ENCODE measurements around the gene TMEM119. TPM values are rescaled to one million over a fixed set of nuclear protein-coding genes. Genes with fewer than 3 reads are reported as not detected.
"Not testable (repeated sequence)": the region's sequence is repeated elsewhere in the genome, so short reads cannot be mapped to it uniquely, and the experiment has no call there.

The TMEM119 gene
- polyA plus RNA-seq, 5 donors: 33.1 to 55.5 (median 41.7) TPM

DNA sequence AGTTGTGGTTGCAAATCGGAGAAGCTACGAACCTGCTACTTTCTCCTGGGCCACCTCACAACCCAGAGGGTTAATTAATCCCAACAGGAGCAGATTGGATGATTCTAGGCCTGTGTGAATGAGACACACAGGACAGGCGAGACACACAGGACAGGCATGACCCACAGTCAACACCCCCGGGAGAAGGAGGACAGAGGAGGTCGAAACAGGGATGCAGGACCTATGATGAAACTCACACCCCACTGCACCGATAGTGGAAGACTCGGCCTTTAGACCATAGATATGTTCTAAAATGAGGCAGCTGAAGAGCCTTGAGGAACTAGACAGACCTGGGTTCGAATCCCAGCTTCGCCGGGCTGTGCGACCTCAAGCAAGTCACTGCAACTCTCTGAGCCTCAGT is 11.6 kb downstream of the TMEM119 start:
- no peak for DNase-seq

DNA sequence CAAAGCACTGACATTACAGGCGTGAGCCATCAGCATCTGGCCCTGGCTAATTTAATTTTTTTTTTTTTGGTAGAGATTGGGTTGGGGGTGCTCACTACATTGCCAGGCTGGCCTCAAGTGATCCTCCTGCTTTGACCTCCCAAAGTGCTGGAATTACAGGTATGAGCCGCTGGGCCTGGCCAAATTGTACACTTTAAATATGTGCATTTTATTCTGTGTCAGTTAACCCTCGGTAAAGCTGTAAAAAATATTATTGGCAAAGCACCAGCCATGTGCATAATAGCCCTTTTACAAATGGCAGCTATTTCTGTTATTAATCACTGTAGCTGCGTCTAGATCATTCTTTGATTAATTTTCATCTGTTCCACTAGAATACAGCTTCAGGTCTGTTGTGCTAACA is 12.0 kb downstream of the TMEM119 start:
- DNase-seq: no peak

DNA sequence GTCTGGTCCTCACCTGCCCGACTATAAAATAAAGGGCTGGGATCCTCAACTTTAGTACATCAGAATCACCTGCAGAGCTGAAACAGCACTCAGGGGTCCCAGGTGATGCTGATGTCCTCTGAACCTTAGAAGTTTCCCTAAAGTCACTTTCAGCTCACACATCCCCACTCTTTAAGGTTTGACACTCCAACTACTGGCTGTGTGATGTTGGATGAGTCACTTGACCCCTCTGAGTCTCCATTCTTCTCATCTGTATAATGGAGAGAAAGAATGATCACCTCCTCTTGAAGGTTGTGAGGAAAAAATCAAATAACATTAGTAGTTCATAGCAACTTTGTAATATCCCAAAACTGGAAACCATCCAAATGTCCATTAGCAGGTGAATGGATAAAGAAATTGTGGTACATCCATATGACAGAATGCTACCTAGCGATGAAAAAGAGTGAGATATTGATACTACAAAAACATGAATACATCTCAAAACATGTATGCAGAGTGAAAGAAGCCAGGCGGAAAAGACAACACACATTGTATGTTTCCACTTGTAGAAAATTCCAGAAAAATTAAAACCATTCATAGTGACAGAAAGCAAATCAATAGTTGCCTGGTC is 13.3 kb downstream of the TMEM119 start:
- no peak for DNase-seq

DNA sequence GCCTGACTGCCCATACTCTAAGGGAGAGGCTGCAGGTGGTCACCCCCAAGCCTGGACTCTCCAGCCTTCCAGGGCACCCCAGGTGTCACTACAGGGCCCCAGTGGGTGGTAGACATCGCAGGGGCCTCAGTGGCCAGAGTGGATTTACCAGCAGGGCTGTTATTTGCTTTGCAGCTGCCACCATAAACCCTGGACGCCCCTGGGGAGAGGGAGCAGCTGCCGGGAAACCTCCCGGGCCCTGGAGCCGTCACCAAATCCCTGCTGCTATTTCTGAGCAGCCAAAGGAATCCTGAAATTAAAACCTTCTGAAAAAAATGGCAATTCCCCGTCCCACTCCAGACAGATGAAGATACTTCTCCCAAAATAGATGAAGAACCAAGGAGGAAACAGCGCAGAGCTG is 13.9 kb downstream of the TMEM119 start:
- no peak for DNase-seq

DNA sequence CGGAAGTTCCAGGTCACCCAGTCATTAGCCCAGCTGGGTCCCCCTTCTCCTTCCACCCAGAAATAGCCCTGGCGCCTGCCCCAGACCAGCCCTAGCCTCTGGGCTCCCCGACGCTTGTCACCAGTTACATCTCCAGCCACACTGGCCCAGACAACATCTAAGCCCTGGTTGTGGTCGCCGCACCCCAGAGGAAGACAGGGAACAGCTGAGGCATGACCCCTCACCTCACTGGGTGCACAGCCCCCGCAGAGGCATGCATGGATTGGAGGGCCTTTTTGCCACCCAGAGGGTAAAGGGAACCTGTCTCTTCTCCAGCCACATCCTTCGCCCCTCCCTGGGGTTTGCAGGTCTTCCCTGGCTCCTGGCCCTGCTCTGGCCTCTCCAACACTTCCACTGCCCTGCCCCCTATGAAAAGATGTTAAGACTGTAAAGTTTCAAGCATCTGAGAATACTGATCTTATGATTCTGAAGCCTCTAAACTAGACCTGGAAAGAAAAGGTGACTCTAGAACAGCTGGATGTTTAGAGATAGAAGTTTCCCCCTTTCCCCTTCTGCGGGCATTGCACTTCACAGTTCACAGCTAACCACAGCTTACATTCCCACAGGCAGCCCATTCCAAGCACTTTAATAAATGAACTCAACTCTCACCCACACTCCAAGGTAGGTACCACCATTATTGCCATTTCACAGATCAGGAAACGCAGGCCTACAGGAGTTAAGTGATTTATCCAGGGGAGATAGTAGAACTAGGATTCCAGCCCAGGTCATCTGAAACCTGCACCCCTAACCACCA is 14.7 kb downstream of the TMEM119 start:
- DNase-seq: no peak

DNA sequence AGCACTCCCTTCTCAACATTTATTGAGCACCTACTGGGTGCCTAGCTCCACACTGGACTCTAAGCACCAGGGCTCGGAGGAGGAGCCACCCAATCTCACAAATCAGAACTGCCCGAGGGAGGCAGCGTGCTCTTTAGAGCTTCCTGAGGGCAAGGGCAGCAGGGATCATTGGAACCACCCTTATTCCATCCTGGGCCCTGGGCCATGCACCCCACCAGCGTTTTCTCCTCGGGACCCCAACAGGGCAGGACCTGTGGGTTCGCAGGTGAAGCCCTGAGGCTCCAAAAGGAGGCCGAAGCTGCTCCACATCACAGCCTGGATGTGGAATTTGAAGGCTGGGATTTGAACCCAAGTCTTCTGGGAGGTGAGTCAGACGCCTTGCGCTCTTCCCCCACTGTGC is 15.4 kb downstream of the TMEM119 start:
- DNase-seq: no peak

DNA sequence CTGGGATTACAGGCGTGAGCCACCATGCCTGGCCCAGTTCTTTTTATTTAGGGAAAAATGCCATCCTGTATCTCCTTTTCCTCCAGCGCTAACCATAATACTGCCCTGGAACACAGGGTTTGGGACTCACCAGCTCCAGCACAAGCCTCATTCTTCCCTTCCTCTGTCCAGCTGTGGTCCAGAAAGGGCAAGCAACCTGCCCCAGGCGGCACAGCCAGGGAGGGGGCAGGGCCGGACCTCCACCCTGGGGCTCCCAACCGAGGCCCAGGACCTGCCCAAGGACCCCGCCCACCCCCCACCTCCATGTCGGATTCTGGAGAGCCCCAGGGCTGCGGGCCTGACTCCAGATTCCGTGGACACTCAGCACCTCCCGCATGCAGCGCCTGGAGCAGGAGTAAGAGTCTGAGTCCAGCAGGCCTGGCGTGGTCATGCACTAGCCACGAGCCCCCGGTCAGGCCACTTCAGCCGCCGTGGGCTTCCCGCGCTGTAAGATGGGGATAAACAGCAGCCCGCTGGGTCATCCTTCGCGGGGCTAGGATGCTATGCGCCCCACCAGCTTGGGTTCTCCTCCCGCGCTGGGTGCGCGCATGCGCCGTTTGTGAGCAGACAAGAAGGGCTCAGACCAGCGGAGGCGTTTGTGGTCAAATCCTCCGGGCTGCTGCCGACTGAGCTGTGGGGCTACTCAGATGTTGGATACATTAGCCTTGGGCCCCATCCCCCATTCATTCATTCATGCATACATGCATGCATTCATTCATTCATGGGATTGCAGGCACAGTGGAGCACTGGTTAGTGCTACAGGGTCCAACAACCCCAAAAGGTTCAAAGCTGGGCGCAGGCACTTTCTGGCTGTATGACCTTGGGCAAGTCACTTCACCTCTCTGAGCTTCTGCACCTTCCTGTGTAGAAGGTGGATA is 16.3 kb downstream of the TMEM119 start:
- no peak for DNase-seq

DNA sequence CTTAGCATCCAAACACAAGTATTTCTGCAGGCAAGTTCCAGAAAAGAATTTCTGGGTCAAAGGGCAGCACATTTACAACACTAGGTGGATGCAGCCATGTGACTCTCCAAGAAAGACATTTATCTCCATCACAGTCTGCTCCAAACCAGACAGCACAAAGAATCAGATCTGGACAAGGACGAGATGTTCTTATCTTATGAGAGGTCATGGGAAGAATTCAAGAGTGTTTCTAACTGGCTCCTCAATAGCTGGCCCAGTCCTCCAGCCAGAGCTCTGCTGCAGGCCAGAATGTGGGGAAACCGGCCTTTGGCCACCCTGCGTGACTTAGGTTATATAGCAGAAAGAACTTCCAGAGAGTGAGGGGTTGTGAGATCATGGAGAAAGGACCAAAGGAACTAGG is 17.4 kb downstream of the TMEM119 start:
- DNase-seq: no peak

DNA sequence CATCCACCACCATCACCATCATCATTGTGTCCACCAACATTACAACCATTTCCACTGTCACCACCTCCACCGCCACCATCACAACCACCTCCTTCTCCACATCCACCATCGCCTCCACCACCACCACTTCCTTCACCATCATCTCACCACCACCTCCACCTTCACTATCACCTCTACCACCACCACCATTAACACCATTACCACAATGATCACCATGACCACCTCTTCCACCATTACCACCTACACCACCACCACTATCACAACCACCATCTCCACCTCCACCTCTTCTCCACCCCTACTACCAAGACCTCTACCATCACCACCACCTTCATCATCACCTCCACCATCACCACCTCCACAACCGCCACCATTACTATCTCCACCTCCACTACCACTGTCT is 19.1 kb downstream of the TMEM119 start:
- no peak for DNase-seq

DNA sequence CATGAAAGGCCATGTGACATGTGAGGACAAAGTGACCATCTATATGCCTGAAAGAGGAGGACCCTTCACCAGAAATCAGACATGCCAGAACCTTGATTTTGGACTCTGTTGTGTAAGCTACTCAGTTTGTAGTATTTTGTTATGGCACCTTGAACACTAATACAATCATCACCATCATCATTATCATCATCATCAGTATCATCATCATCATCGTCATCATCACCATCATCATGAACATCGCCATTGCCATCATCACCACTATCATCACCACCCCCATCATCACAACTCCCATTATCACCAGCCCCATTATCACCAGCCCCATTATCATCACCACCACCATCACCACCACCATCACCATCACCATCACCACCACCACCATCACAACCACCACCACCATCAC is 19.6 kb downstream of the TMEM119 start:
- DNase-seq: no peak

DNA sequence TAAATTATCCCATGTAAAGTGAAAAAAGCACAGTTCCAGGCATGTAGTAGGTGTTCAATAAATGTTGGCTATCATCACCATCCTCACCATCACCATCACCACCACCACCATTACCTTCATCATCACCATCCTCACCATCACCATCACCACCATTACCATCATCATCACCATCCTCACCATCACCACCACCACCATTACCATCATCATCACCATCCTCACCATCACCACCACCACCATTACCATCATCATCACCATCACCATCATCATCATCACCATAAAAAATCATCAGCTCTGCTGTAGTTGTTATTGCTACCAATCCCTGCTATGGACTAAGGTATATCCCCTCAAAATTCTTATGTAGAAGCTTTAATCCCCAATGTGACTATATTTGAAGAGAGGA is 20.4 kb downstream of the TMEM119 start:
- no peak for DNase-seq

DNA sequence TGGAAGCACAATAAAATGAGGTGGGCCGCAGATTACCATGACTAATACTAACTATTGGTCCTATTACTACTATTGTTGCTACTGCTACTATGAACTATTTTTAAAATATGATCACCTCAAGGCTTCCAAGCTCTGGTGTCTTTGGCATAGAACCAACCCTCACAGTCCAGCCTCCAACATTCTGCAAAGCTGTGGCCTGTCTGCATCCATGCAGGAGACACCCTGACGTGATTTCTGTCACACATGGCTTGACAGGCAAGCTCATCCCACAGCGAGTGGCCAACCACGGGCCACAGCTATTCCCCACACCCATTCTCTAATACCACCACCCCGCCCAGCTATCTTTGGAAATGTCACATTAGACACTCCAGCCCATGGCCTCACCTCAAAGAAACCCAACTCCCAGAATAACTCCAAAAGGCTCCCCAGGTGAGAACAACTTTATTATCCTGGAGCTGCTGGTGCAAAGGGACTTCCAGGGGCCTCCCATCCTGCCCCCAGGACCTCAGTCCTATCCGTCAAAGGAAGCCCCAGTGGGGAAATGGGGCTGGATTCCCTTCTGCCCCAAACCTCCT is 21.1 kb downstream of the TMEM119 start:
- DNase-seq: no peak

DNA sequence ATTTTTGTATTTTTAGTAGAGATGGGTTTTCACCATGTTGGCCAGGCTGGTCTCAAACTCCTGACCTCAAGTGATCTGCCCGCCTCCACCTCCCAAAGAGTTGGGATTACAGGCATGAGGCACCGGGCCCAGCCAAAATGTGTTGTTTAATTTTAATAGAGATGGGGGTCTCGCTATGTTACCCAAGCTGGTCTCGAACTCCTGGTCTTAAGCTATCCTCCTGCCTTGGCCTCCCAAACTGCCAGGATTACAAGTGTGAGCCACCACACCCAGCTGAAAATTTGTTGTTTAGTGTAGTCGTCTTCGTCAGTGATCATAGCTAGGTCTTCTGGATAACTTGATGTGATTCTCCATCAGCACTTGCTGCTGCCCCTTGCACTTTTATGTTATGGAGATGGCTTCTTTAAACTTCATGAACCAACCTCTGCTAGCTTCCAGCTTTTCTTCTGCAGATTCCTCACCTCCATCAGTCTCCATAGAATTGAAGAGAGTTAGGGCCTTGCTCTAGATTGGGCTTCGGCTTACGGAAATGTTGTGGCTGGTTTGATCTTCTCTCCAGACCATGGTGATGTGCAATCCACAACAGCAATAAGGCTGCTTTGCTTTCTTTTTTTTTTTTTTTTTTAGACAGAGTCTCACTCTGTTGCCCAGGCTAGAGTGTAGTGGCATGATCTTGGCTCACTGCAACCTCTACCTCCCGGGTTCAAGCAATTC is 22.5 kb downstream of the TMEM119 start:
- no peak for DNase-seq

DNA sequence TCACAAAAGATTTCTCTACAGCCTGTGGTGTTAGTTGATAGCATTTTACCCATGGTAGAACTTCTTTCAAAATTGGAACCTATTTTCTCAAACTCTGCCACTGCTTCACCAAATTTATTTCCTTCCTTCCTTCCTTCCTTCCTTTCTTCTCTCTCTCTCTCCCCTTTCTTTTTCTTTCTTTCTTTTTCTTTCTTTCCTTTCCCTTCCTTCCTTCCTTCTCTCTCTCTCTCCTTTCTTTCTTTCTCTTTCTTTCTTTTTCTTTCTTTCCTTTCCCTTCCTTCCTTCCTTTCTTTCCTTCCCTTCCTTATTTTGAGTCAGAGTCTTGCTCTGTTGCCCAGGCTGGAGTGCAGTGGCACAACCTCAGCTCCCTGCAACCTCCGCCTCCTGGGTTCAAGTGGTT is 23.6 kb downstream of the TMEM119 start:
- DNase-seq: not testable (repeated sequence)

DNA sequence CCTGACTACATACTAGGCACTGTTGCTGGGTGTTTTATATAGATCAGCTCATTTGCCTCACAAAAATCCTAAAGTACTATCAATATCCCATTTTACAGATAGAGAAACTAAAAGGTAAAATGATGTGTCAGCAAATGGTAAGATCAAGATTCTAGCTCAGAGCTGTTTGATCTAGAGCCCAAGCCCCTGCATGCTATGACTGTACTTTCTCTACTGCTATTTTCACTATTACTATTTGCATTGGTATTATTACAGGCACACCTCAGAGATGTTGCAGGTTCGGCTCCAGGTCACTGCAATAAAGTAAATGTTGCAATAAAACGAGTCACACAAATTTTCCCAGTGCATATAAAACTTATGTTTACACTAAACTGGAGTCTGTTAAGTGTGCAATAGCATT is 24.6 kb downstream of the TMEM119 start:
- no peak for DNase-seq

DNA sequence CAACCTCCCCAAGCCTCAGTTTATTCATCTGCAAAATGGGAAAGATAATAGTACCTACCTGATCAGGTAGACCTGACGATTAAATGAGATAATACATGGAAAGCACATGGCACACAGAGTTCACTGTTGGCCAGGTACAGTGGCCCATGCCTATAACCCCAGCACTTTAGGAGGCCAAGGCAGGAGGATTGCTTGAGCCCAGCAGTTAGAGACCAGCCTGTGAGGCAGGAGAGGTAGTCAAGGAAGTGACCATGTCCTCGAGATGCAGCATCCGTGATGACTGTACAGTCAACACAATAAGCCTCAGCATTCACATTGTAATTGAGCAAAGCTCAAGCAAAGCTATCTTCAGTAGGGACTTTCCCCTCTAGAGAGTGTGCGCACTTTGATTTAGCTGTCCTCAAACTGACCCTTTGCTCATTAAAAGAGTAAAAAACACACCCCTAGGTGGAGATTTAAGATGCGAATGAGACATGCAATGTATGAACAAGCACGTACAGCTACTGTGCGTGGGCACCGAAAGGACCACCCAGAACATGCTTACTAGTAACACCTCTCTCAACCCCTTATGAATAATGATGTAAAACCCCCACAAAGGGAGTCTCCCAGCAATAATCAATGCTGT is 25.6 kb downstream of the TMEM119 start:
- no peak for DNase-seq

DNA sequence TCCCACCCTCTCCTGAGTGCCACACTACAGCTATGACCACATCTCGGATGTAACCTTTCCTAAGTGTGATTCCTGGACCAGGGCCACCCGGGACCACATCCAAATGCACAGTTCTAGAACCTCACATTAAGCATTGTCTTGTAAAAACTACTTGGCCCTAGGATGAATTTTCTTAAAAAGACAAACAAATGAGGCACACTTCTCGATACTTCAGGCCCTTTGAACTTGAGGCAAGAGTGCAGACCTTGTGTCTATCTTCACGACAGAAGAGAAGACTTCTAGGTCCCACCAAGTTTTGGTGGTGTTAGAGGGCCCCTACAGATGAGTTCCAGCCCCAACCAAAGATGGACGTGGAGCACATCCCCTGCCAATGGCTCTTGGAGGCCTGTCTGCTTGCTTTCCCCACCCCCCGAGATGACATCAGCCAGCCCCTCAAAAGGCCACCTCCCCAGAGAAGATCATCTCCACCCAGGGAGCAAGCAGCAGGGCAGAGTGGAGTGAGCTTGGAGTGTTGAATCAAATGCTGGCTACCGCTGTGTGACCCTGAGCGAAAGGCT is 26.2 kb downstream of the TMEM119 start:
- DNase-seq: no peak

DNA sequence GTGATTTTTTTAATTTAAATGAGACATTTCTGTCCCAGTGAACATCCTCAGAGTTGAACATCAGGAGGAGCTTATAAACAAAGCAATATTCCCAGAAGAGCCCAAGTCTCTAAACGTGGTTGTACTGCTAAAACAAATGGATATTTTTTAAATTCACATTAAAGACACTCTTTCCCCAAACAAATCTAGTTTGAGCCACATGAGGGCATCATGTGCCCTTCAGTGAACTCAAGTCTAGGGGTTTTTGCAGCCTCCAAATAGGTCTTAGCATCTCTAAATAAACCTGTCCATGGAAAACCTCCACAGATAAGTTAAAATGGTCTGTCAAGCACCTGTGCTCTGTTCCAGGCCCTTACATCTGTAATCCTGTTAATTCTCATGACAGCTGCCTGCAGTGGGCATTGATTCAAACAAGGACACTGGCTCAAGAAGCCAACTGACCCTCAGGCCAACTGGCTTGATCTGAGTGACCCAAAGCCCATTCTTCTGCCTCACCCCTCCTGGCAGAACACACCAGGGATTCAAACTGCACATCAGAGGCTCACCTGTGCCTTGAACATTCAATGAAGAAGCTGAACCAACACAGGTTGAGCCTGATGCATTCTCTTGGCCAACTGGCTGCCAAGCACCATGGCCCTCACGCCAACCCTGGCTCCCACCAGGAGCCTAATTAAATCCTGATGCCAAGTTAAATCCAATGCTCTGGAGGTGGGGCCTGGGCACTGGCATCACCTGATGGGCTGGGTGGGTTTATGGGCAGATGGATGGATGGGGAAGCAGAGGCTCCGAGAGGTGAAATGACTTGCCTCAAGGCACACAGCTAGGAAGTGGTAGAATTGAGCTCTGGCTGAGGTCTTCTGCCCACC is 26.9 kb downstream of the TMEM119 start:
- no peak for DNase-seq

DNA sequence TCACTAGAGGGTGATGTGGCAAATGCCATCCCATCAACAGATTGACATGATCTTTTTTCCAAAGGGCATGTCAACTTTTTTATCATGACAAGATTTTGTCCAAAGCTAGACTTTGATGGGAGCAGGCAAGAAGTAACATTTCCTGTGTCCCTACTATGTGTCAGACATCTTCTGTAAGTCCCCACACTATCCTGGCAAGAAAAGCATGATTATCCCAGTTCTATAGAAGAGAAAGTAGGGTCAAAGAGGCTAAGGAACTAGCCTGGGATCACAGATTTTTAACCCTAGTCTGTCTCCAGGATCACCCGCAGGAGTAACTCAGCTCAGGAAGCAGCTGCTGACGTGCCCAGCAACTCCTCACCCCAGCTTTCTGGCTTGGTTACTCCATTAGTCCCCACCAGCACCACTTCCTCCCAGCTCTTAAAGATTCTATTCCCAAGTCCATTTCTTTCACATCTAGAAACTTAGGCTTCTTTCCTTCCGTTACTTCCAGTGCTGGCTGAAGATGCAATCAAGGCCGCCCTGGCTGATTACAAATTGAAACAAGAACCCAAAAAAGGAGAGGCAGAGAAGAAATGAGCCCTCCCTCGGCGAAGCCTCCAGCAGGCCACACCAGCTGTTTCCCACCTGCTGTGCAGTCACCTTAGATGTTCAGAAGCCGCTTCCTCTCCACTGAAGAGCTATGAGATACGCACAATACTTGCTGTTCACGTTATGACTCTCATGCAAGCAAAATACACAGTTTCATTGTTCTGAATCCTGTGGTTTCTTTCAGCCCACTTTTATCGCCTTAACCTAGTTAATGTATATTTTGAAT is 29.3 kb downstream of the TMEM119 start:
- no peak for DNase-seq
